Activated T-helper 17 cell treated with anti-CD3 and anti-CD28 coated beads, Interleukin-2, amount 50 U/mL, for 72 hours (primary cell): ENCODE results near the gene UBE2K. TPM values are rescaled to one million over a fixed set of nuclear protein-coding genes. Genes with fewer than 3 reads are reported as not detected.
A peak's percentile ranks its signal among the peaks of the same experiment; 100 is the strongest.
"Not testable (repeated sequence)": the region's sequence is repeated elsewhere in the genome, so short reads cannot be mapped to it uniquely, and the experiment has no call there.

Experiments
- ATAC-seq: fragments of 150-1000 bp; cut with Tn5 transposase; replicated peaks from 2 replicates; pipeline ENCODE4 v1.10.0; 2021; ENCODE audit warnings: mild to moderate bottlenecking, moderate library complexity
- H3K27ac Mint-ChIP-seq: one replicate; pipeline ENCODE4 v1.8.0; 2022; ENCODE audit warnings: mixed read lengths
- H3K27me3 Mint-ChIP-seq: one replicate; pipeline ENCODE4 v1.8.0; 2022; ENCODE audit warnings: mixed read lengths
- H3K36me3 Mint-ChIP-seq: one replicate; pipeline ENCODE4 v1.8.0; 2022; ENCODE audit warnings: low read depth, mild to moderate bottlenecking, mixed read lengths
- H3K4me1 Mint-ChIP-seq: one replicate; pipeline ENCODE4 v1.8.0; 2022; ENCODE audit warnings: mixed read lengths
- H3K4me3 Mint-ChIP-seq: one replicate; pipeline ENCODE4 v1.8.0; 2022; ENCODE audit warnings: mild to moderate bottlenecking, mixed read lengths
- H3K9me3 Mint-ChIP-seq: one replicate; pipeline ENCODE4 v1.8.0; 2022; ENCODE audit warnings: mixed read lengths
- total RNA-seq, 2 donors: library from RNA; stranded (reverse); gene quantifications; one replicate each; pipeline ENCODE4 v1.2.3, GENCODE V29; 2022

UBE2K gene
- total RNA-seq, 2 donors from 2014 or later = 52.5 to 90.0 TPM

DNA sequence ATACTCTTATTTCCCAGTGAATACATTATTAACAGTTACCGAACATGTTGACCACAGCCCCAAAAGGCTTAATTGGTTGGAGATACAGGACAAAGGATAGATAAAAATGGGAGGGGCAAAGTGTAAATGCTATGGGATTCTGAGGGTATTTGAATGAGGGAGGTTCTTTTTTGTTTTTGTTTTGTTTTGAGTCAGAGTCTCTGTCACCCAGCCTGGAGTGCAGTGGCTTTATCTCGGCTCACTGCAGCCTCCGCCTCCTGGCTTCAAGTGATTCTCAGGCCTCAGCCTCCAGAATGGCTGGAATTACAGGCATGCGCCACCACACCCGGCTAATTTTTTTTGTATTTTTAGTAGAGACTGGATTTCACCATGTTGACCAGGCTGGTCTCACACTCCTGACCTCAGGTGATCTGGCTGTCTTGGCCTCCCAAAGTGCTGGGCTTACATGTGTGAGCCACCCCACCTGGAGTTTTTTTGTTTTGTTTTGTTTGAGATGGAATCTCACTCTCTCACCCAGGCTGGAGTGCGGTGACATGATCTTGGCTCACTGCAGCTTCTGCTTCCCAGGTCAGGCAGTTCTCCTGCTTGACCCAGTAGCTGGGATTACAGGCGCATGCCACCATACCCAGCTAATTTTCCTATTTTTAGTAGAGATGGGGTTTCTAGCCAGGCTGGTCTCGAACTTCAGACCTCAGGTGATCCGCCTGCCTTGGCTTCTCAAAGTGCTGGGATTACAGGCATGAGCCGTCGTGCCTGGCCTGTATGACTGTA is 9.0 kb downstream of the UBE2K start:
- Mint-ChIP-seq H3K4me1 (peaks cover 9% of the 10 kb centered on the region), H3K27me3 (no peaks in the 10 kb centered on the region), H3K9me3 (no peaks in the 10 kb centered on the region), H3K36me3 (peaks cover 40% of the 10 kb centered on the region), H3K4me3 (peak overlapping the region; percentile 0), H3K27ac (peak overlapping the region; percentile 20)
- ATAC-seq = peak; percentile 87

DNA sequence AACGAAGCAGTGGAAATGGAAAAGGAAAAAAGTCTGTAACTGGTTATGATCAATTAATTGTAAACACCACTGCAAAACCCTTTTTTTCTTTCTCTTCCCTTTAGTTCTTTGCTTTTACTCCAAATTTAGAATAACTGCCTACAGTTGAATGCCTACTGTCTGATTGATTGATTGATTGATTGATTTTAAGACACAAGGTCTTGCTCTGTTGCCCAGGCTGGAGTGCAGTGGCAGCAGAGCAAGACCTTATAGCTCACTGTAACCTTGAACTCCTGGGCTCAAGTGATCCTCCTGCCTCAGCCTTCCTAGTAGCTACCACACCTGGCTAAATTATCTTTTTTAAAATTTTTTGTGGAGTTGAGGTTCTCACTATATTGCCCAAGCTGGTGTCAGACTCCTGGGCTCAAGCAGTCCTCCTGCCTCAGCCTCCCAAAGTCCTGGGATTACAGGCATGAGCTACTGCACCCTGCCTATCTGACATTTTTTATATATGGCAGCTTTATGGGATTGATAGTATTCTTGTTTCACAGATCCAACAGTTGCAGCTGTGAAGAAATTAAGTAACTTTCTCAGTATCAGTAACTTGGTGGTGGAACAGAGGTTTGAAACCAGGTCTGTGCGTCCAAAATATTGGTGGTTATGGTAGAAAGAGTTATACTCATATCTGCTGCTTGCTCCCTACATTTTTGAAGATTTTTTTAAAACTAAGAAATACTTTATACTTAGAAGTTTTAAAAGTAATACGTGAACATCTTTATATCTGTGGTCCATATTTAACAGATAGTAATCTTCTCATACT is 12.4 kb downstream of the UBE2K start:
- peaks cover 9% of the 10 kb centered on the region for H3K4me1 Mint-ChIP-seq
- H3K9me3 Mint-ChIP-seq = no peaks in the 10 kb centered on the region
- ATAC-seq = peak; percentile 43
- H3K4me3 Mint-ChIP-seq = no peak overlapping the region
- H3K36me3 Mint-ChIP-seq = peaks cover 37% of the 10 kb centered on the region
- H3K27me3 Mint-ChIP-seq = no peaks in the 10 kb centered on the region
- peak overlapping the region; percentile 20 for H3K27ac Mint-ChIP-seq

- Mint-ChIP-seq H3K4me3 (no peak overlapping the region), H3K36me3 (peaks cover 46% of the 10 kb centered on the region), H3K9me3 (no peaks in the 10 kb centered on the region), H3K27ac (no peak overlapping the region), H3K27me3 (no peaks in the 10 kb centered on the region), H3K4me1 (peaks cover 10% of the 10 kb centered on the region)
- ATAC-seq = no peak
Measured at GRCh38 chr4:39712819-39713607, 15.1 kb downstream of the UBE2K start.

- peaks cover 12% of the 10 kb centered on the region for H3K4me1 Mint-ChIP-seq
- H3K9me3 Mint-ChIP-seq = no peaks in the 10 kb centered on the region
- H3K36me3 Mint-ChIP-seq = peaks cover 47% of the 10 kb centered on the region
- H3K4me3 Mint-ChIP-seq = no peak overlapping the region
- no peak overlapping the region for H3K27ac Mint-ChIP-seq
- ATAC-seq = no peak
- H3K27me3 Mint-ChIP-seq = no peaks in the 10 kb centered on the region
Measured at GRCh38 chr4:39713691-39714090, 15.8 kb downstream of the UBE2K start.

DNA sequence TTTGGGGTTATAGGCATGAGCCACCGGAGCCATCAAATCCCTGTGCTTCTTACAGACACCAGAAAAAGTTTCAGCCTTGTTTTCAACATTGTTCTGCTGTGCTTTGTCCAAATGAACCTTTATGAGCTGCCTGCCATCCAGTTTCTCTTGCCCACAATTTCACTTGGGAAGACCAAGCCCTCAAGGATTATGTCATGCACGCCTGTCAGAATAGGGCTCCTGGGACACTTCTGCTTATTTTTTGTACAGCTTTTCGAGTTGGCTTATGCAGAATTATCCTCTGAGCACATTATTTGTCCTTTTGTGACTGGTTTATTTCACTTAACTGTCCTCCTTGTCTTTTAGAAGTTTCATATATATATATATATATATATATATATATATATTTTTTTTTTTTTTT is 16.2 kb downstream of the UBE2K start:
- no peak overlapping the region for H3K4me3 Mint-ChIP-seq
- no peaks in the 10 kb centered on the region for H3K9me3 Mint-ChIP-seq
- no peak overlapping the region for H3K27ac Mint-ChIP-seq
- peaks cover 13% of the 10 kb centered on the region for H3K4me1 Mint-ChIP-seq
- H3K36me3 Mint-ChIP-seq = peaks cover 47% of the 10 kb centered on the region
- no peak for ATAC-seq
- H3K27me3 Mint-ChIP-seq = no peaks in the 10 kb centered on the region

DNA sequence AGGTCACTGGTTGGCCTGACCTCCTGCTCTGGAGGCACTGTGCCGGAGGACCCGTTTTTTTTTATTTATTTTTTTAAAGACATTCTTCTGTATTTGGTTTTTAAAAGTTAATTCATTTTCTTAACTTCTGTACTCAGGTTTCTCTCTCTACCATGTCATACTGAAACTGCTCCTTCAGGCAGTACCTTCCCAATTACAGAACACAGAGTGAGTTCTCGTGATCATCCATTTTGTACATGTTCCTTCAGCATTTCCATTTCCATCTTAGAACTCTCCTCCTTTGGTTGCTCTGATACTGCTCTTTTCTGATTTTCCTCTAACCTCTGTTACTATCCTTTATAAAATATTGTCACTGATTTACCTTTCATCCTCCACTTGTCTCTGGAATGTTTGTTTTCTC is 17.9 kb downstream of the UBE2K start:
- H3K27me3 Mint-ChIP-seq = no peaks in the 10 kb centered on the region
- peaks cover 55% of the 10 kb centered on the region for H3K36me3 Mint-ChIP-seq
- ATAC-seq = no peak
- H3K4me3 Mint-ChIP-seq = peak overlapping the region; percentile 11
- H3K9me3 Mint-ChIP-seq = no peaks in the 10 kb centered on the region
- H3K27ac Mint-ChIP-seq = peak overlapping the region; percentile 62
- peaks cover 25% of the 10 kb centered on the region for H3K4me1 Mint-ChIP-seq

GRCh38 chr4:39716356-39716755 is 18.4 kb downstream of the UBE2K start:
- peak overlapping the region; percentile 11 for H3K4me3 Mint-ChIP-seq
- H3K27me3 Mint-ChIP-seq = no peaks in the 10 kb centered on the region
- H3K4me1 Mint-ChIP-seq = peaks cover 25% of the 10 kb centered on the region
- H3K27ac Mint-ChIP-seq = peak overlapping the region; percentile 62
- ATAC-seq = no peak
- peaks cover 52% of the 10 kb centered on the region for H3K36me3 Mint-ChIP-seq
- H3K9me3 Mint-ChIP-seq = no peaks in the 10 kb centered on the region

GRCh38 chr4:39717743-39718142 is 19.8 kb downstream of the UBE2K start:
- not testable (repeated sequence) for H3K9me3 Mint-ChIP-seq, ATAC-seq, H3K27me3 Mint-ChIP-seq, H3K27ac Mint-ChIP-seq
- peaks cover 25% of the 10 kb centered on the region for H3K4me1 Mint-ChIP-seq
- H3K4me3 Mint-ChIP-seq = peak overlapping the region; percentile 16
- peaks cover 56% of the 10 kb centered on the region for H3K36me3 Mint-ChIP-seq

- peak; percentile 92 for ATAC-seq
- peaks cover 59% of the 10 kb centered on the region for H3K36me3 Mint-ChIP-seq
- H3K4me3 Mint-ChIP-seq = peak overlapping the region; percentile 43
- H3K27me3 Mint-ChIP-seq = no peaks in the 10 kb centered on the region
- peak overlapping the region; percentile 66 for H3K27ac Mint-ChIP-seq
- H3K4me1 Mint-ChIP-seq = peaks cover 25% of the 10 kb centered on the region
- H3K9me3 Mint-ChIP-seq = no peaks in the 10 kb centered on the region
Measured at GRCh38 chr4:39718366-39719323, 20.7 kb downstream of the UBE2K start.

DNA sequence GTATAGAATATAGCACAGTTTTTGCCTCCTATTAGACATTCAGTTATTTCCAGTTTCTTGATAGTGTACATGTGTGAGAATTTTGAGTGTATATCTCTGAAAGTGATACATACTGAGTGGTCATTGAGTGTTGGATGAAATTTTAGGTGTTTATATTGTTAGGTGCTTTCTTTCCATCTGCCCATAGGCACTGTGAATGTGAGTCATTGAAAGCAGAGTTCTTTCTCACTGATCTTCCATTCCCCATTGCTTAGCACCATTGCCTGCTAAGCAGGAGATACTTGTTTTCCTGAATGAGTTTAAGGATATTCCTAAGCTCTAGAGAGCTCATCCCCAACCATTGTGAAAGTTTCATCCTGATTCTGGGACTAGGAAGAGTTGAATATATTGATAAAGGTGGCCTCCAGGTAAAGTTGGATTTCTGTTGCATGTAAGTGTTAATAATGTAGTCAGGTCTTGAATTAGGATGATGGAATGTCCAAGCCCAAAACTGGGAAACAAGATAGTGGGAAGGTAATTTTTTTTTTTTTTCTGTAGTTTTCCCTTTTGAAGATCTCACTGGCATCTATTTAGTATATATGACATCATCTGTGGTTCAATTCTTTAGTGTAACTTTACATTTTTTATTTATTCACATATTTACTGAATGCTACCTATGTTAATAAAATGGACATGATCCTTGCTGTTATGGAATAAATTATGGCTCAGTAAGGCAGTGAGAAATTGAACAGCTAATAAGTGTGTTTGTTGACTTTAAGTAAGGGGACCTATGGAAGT is 22.1 kb downstream of the UBE2K start:
- ATAC-seq = peak; percentile 79
- peak overlapping the region; percentile 43 for H3K4me3 Mint-ChIP-seq
- no peaks in the 10 kb centered on the region for H3K9me3 Mint-ChIP-seq
- peak overlapping the region; percentile 66 for H3K27ac Mint-ChIP-seq
- peaks cover 25% of the 10 kb centered on the region for H3K4me1 Mint-ChIP-seq
- H3K27me3 Mint-ChIP-seq = no peaks in the 10 kb centered on the region
- peaks cover 52% of the 10 kb centered on the region for H3K36me3 Mint-ChIP-seq

DNA sequence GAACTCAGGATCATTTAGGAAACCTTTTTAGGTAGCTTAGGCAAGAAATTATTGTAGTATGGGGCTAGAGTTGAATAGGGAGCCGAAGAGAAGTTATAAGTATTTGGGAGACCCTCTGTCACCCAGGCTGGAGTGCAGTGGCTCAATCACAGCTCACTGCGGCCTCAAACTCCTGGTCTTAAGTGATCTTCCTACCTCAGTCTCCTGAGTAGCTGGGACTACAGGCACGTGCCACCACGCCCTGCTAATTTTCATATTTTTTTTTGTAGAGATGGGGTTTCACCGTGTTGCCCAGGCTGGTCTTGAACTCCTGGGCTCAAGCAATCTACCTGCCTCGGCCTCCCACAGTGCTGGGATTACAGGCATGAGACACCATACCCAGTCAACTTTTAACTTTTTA is 23.3 kb downstream of the UBE2K start:
- ATAC-seq, H3K4me3 Mint-ChIP-seq, H3K27me3 Mint-ChIP-seq, H3K9me3 Mint-ChIP-seq: not testable (repeated sequence)
- Mint-ChIP-seq H3K27ac (peak overlapping the region; percentile 66), H3K4me1 (peaks cover 29% of the 10 kb centered on the region), H3K36me3 (peaks cover 48% of the 10 kb centered on the region)

DNA sequence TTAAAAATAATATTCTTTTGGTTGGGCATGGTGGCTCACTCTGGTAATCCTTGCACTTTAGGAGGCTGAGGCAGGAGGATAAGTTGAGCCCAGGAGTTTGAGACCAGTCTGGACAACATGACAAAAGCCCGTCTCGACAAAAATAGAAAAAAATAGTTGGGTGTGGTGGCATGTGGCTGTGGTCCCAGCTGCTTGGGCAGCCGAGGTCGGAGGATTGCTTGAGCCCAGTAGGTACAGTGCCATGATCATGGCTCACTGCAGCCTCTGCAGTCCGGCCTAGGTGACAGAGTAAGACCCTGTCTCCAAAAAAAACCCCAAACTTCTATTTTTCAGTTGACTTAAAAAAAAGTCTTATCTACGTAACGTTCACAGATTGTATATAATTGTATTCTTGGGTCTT is 23.9 kb downstream of the UBE2K start:
- no peak overlapping the region for H3K27ac Mint-ChIP-seq
- no peaks in the 10 kb centered on the region for H3K9me3 Mint-ChIP-seq
- H3K4me3 Mint-ChIP-seq = no peak overlapping the region
- peaks cover 49% of the 10 kb centered on the region for H3K36me3 Mint-ChIP-seq
- ATAC-seq = no peak
- no peaks in the 10 kb centered on the region for H3K27me3 Mint-ChIP-seq
- peaks cover 33% of the 10 kb centered on the region for H3K4me1 Mint-ChIP-seq

GRCh38 chr4:39729557-39729956 is 31.6 kb downstream of the UBE2K start:
- Mint-ChIP-seq H3K4me1 (peaks cover 16% of the 10 kb centered on the region), H3K4me3 (no peak overlapping the region), H3K9me3 (no peaks in the 10 kb centered on the region), H3K36me3 (peaks cover 50% of the 10 kb centered on the region), H3K27me3 (no peaks in the 10 kb centered on the region), H3K27ac (peak overlapping the region; percentile 58)
- no peak for ATAC-seq
